HEK293 (cell line): ENCODE results near the gene MSL2.

Experiments
- CTCF ChIA-PET: fragments of 350-600 bp; formaldehyde crosslinking; extraction: SDS; loops from one replicate; lab custom pipeline; 2021; ENCODE audit warnings: antibody characterized with exemption; lab: Yijun Ruan, JAX
- POLR2A ChIA-PET: fragments of 300-600 bp; formaldehyde crosslinking; extraction: SDS; loops from one replicate; lab custom pipeline; 2020; ENCODE audit warnings: antibody characterized with exemption, inconsistent platforms; lab: Yijun Ruan, JAX
- H3K27ac ChIP-seq: fragments of 200-500 bp; sonication (Bioruptor generic); 2 replicates; pipeline ENCODE4 v1.5.1; 2014; ENCODE audit warnings: low read depth, low read length, control low read depth, inconsistent platforms; ENCODE audit errors: extremely low read depth
- H3K36me3 ChIP-seq, 2 experiments: fragments of 200-500 bp in 1 of 2; sonication (Bioruptor generic) in 1 of 2; 1 replicate in 1 of 2; 2 replicates in 1 of 2; pipeline ENCODE4 v1.5.1; 2014 to 2017; ENCODE audit warnings: inconsistent platforms in 2 of 2, low read length in 2 of 2; ENCODE audit not compliant: control insufficient read depth in 2 of 2, insufficient read depth in 1 of 2
- H3K4me1 ChIP-seq: fragments of 200-500 bp; sonication (Bioruptor generic); 2 replicates; pipeline ENCODE4 v1.5.1; 2014; ENCODE audit warnings: mild to moderate bottlenecking, low read length, inconsistent platforms; ENCODE audit not compliant: control insufficient read depth, insufficient read depth
- H3K4me3 ChIP-seq: 2 replicates; pipeline ENCODE4 v1.5.1; 2011; ENCODE audit warnings: low read depth, mild to moderate bottlenecking, control low read depth, low read length, moderate library complexity
- H3K9me3 ChIP-seq: fragments of 200-500 bp; sonication (Bioruptor generic); 2 replicates; pipeline ENCODE4 v1.5.1; 2014; ENCODE audit warnings: low read depth, low read length, inconsistent platforms; ENCODE audit not compliant: control insufficient read depth, insufficient read depth
- KLF1 ChIP-seq: fragments of 450-650 bp; formaldehyde crosslinking; IDR thresholded peaks from 2 replicates; pipeline ENCODE4 v1.5.1; 2016; ENCODE audit warnings: missing biosample characterization, missing genetic modification characterization
- PRDM4 ChIP-seq: fragments of 450-650 bp; formaldehyde crosslinking; IDR thresholded peaks from 2 replicates; pipeline ENCODE4 v1.5.1; 2017; ENCODE audit warnings: missing biosample characterization, missing genetic modification characterization
- ZBTB20 ChIP-seq: fragments of 450-650 bp; formaldehyde crosslinking; IDR thresholded peaks from 2 replicates; pipeline ENCODE4 v1.5.1; 2016; ENCODE audit warnings: missing biosample characterization, missing genetic modification characterization
- ZBTB44 ChIP-seq: fragments of 450-650 bp; IDR thresholded peaks from 2 replicates; pipeline ENCODE4 v1.5.1; 2018; ENCODE audit warnings: missing biosample characterization, mild to moderate bottlenecking, missing genetic modification characterization
- ZNF175 ChIP-seq: fragments of 450-650 bp; formaldehyde crosslinking; IDR thresholded peaks from 2 replicates; pipeline ENCODE4 v1.5.1; 2016; ENCODE audit warnings: missing biosample characterization, missing genetic modification characterization
- ZNF214 ChIP-seq: fragments of 450-650 bp; formaldehyde crosslinking; IDR thresholded peaks from 2 replicates; pipeline ENCODE4 v1.5.1; 2017; ENCODE audit warnings: missing biosample characterization, mild to moderate bottlenecking, missing genetic modification characterization, borderline replicate concordance
- ZNF692 ChIP-seq: fragments of 450-650 bp; formaldehyde crosslinking; IDR thresholded peaks from 2 replicates; pipeline ENCODE4 v1.5.1; 2016; ENCODE audit warnings: missing biosample characterization, missing genetic modification characterization
- ZNF701 ChIP-seq: fragments of 450-650 bp; formaldehyde crosslinking; IDR thresholded peaks from 2 replicates; pipeline ENCODE4 v1.5.1; 2016; ENCODE audit warnings: missing biosample characterization, missing genetic modification characterization
- ZSCAN16 ChIP-seq: fragments of 450-650 bp; formaldehyde crosslinking; IDR thresholded peaks from 2 replicates; pipeline ENCODE4 v1.5.1; 2016; ENCODE audit warnings: missing biosample characterization, missing genetic modification characterization

MSL2 gene

GRCh38 chr3:136105044-136105443, 91.1 kb downstream of the MSL2 start:
- Histone ChIP-seq H3K9me3 (no peaks in the 10 kb centered on the region), H3K4me3 (no peak overlapping the region), H3K4me1 (no peaks in the 10 kb centered on the region), H3K36me3 (no peaks in the 10 kb centered on the region), H3K27ac (no peak overlapping the region)
- TF ChIP-seq ZNF214 (tag by site-specific recombination) (no peak), ZBTB20 (tag by site-specific recombination) (no peak), PRDM4 (tag by site-specific recombination) (no peak), ZNF692 (tag by site-specific recombination) (no peak), ZNF175 (tag by site-specific recombination) (no peak), ZBTB44 (no peak), ZNF701 (tag by site-specific recombination) (no peak), ZSCAN16 (no peak), KLF1 (tag by site-specific recombination) (no peak)
- ChIA-PET POLR2A (no interaction called here), CTCF (no interaction called here)
